GM10847 (cell line): Measurements from ENCODE around the gene ALG9.

Experiments used
- POLR2A ChIP-seq: IDR thresholded peaks from 2 replicates; pipeline ENCODE4 v1.6.1; 2011; ENCODE audit not compliant: insufficient read length; ENCODE audit errors: extremely low read depth

The ALG9 gene

DNA sequence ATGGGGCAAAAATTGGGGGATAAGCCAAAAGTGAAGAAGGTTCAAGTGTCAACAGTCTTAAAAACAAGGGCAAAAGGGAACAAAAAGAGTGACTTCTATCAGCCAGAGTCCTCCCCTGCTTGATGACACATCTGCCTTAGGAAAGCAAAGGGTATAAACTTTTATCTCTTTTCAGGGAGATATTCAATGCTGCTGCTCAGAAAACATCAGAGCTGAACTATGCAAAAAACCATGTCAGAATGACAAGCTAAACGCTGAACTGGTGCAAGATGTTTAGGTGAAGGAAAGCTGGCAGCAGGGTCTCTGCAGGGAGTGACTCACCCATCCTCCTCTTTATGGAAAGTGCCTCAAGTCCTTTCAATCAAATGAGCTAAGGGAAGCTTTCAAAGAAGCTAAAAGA lies 24.7 kb downstream of the ALG9 start:
- TF ChIP-seq POLR2A, result no peak

DNA sequence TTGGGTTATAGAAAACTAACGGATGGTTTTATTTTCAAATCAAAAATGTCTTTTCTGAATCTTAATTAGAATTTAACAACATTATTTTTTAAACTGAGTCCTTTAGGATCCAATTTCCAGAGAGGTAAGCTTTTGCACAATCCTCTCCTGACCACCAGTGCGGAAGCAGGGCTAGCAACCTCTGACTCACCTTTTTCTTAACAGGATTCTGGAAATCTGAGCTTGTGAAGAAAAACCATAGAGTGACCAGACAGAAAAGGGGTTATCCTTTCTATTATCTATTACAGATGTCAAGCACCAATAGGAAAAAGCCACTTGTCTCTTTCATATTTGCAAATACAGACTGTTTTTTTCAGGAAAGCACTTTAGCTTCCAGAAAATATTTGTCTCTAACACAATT lies 25.3 kb downstream of the ALG9 start:
- no peak for TF ChIP-seq POLR2A

DNA sequence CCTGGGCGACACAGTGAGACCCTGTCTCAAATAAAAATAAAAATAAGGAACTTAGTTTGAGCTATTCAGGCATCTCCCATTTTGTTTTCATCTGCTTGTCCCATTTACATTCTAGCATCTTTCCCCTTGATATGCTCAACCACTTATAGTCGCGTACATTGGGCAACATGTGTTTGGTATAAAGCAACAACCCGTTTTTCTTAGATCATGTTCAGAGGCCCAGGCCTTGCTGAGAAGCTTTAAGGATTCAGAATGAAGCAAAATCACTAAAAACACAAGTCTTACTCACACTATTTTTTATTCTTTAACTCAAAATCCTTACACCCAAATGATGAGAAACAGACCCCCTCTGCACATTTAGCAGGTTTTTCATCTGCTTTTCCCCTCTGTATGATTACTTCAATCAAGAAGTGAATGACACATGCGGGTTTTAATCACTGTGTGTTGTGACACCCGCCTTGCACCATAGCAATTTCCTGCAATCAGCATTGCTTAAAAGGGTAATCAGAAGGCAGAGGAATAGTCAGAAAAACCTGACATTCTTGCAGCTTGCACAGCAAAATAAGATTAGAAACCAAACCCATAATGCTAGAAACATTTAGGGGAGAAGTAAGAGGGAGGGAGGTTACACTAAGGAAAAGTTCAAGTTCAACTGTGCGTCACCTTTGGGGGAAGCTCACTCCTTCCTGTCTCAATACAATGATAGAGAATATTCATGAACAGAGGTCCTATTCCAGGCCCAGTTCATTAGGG lies 25.9 kb downstream of the ALG9 start:
- TF ChIP-seq POLR2A, result no peak

DNA sequence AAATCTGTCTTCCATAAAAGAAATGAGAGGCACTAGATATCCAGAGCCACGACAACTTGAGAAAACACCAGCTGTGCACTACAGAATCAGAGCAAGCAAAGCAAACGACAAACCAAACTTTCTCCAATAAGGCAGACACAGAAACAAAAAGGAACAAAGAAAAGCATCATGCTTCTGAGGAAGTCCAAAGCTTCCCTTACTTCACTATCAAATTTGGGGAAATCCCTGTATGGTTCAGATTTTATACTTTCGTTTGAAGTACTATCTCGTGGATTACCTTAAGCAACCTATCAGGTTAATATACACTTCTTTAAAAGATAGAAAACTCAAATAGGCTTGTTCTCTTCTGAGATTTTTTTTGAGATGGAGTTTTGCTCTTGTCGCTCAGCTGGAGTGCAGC lies 27.7 kb downstream of the ALG9 start:
- no peak for TF ChIP-seq POLR2A

DNA sequence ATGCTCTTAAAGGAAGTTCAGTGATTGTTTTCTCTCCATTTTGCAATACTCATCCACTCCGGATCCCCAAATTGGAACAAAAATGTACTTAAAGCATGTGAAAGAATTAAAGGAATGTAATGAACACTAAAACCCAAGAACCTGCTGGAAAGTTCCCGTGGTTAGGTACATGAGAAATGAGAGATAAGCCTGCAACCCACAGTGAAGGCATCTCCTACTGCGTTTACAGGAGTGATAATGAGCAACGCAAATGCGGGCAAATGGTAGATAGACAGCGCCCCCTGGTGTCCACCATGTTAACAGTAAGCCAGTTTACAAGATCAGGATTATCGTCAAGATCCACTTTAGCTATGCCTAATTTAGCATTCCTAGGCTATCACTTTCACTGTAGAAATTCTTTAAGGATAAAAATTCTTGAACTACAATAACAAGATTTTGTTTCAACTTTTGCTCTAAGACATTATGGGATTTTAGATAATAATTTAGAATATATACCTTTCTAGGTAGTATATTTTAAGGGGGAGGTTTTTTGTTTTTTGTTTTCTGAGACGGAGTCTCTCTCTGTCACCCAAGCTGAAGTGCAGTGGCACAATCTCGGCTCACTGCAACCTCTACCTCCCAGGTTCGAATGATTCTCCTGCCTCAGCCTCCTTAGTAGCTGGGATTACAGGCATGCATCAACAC lies 29.9 kb downstream of the ALG9 start:
- no peak for TF ChIP-seq POLR2A

DNA sequence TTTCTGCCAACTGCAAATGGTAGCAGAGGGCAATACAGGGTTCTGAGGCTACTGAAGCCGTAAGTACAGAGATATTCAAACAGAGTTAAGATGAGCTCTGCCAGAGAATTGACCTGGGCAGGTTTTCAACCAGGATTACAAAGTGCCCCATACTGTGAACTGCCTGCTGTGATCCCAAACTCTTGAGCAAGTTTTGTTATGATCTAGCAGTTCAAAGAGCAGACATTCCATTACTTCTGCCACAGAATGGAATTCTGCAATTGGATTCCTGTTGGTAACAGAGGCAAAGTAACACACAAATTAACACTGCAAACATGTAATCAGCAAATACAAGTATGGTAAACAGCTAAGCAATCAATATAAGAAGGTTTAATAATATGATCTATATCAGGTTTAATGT lies 31.2 kb downstream of the ALG9 start:
- no peak for TF ChIP-seq POLR2A

DNA sequence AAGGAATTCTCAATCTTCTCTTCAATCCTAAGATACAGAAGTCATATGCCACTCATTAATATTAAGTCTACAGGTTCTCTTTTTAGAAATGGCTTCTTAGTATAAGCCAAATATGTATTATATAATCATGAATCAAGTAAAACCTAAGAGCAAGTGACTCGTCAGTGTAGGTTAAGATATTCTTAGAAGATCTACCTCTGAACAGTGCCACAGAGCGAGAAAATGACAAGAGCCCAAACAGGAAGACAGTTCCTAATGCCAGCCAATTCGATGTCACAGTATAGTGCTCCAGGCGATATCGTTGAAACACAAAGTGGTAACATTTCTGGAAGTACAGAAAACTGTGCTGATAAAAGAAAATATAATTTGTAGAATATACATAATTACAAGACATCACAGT lies 33.3 kb downstream of the ALG9 start:
- no peak for TF ChIP-seq POLR2A

DNA sequence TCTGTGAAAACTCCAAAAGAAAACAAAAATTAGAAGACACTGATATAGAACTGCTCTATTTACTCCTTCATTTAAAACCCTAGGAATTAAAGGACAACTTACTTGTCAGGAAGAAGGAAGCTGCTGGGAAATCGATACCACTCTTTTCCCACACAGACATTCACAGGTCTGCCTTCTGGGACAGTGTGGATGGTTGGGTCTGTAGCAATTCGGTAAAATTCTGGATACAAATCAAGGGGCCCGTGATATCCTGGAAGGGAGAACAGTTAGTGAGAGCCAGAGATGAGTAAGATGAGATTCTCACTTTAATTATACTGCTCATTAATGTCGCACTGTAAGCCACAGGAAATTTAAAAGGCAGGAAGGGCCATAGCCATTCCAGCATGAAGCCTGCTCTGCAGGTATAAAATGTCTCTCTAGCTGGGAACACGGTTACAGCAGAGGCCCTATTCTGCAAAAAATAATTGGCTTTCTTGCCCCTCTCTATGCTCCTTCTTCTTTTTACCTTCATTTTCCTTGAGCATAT lies 34.0 kb downstream of the ALG9 start:
- no peak for TF ChIP-seq POLR2A

DNA sequence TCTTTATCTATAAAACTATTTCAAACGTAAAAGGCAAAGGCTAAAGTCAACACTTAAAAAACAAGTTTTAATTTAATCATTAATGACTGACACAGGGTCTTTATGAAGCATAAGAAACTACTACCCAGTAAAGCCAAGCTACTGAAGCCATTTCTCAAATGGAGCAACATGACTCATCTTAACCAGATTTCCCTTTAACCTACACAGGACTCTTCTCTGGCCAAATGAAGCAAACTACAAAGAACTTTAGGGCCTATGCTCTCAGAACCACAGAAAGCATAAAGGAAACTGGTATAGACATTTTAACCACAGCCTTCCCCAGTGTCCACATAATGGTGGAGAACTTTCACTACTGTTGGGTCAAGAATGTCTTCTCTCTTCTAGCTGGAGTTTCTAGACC lies 34.7 kb downstream of the ALG9 start:
- no peak for TF ChIP-seq POLR2A

DNA sequence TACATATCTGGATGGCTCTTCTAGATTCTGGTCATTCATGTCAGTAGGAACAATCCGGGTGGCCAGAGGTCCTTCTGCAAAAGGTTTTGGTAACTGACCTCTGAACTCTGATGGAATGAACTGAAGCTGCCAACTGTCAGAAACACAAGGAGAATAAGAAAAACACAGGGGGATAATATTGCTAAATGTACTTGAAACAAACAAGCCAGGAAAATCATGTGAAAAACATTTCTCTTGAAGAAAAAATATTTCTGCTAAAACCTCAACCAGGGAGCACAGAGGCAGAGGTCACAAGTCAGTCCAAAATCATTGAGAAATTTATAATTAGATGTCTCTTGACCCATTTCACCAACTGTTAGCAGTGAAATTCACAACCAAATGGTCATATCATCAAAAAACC lies 35.2 kb downstream of the ALG9 start:
- no peak for TF ChIP-seq POLR2A

DNA sequence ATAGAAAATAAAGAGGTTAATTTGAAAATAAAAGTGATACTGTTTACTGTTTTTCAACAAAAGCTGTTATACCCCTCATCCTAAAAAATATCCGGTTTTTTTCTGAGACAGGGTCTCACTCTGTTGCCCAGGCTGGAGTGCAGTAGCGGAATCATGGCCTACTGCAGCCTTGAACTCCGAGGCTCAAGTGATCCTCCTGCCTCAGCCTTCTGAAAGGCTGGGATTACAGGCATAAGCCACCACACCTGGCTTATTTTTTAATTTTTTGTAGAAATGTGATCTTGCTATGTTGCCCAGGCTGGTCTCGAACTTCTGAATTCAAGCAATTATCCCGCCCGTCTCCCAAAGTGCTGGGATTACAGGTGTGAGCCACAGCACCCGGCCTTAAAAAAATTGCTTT lies 35.7 kb downstream of the ALG9 start:
- TF ChIP-seq POLR2A, result no peak

DNA sequence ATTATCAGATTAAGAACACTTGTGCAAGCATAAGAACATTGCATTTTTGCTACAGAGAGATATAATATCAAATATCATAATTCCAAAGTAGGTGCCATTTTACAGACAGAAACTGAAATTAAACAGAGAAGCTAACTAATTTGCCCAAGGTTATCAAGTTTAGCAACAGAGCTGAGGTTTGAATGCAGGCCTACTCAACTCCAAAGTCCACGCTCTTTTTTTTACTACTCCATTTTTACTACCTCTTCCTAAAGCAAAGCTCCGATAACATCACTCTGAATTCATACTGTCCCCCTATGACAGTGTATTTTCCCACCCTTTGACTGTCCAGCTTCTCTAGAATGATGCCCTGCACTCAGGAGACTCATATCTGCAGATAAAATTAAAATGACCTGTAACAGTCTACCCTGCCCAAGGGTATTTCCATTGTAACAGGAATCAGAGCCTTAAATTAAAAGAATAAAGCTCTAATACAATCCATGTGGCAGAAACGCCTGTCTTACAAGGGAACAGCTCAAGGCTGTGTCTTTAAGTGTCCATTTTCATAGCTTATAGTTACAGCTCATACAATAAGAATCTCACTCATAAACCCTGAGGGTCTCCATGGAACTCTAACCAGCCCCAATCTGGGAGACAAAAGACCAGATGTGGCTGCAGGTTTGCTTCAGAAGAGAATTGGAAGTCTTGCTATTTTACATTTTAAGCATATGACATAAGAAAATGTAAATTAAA lies 36.8 kb downstream of the ALG9 start:
- no peak for TF ChIP-seq POLR2A

DNA sequence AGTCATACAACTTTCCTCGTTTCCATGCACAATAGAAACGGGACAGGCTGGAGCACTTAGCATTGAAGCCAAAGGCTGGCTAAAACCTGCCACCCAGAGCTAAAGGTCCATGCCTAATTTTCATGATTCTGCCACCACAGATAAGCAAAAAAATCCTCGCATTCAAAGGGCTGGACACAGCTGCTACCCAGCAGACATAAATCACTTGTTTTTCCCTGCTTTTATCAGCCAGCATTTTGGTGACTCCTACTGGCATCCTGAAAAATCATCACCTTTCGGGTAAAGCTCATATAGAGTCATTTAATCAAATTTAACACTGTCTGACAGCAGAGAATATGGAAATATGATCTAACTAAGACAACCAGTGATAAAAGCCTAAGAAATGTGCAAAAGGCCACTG lies 37.9 kb downstream of the ALG9 start:
- TF ChIP-seq POLR2A, result no peak

DNA sequence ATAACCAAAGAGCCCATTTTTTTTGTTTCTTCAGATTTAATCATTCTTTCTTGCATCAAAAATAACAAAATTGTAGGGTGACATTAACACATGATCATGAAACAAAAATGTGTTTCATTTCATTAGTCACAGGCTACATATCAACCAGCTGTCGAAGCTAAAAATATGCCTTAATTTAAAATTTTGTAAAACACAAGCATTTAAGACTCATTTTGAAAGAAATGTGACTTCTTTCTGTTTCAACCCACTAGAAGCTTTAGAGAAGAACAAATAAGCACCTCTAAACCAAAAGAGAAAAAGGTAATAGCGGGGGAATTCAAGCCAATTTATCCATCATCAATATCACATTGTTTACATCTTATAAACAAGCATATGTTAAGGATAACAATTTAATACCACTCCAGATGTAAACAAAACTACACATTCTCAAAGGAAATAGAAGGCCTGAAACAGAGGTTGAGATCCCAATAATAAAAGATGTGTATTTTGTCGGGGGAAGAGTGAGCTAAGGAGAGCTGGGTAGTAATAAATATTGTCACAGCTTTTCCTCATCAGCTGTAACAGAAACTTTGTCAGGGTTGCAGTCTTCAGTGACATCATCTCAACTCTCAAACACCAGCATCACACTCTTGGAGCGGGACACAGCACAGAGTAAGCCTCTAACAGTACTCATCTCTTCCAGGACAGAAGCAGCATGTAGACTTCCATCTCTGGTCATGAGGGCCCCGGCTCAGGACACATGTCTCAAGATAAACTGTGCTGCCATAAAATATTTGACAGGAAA lies 42.0 kb downstream of the ALG9 start:
- TF ChIP-seq POLR2A, result no peak

DNA sequence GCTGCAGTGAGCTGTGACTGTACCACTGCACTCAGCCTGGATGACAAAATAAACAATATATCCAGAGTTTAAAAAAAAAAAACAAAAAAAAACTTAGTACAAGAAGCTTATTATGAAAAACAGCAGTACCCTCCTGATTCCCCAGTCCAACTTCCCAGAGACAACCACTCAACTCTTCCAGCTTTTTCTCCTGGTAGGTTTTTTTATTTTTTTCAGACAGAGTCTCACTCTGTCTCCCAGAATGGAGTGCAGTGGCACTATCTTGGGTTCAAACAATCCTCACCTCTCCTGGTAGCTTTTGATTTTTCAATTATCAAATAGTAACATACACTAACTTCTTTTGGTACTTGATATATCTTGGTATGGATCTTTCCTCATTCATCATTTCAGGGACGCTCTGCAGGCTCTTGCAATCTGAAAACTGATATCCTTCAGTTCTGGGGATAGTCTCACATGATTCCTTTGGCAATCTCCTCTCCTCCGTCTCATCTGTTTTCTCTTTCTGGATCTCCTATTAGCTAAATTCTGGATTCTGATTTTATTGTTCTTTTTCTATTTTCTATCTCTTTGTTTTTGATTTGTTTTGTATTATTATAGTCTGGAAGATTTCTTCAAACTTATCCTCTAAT lies 44.9 kb downstream of the ALG9 start:
- TF ChIP-seq POLR2A, result no peak

DNA sequence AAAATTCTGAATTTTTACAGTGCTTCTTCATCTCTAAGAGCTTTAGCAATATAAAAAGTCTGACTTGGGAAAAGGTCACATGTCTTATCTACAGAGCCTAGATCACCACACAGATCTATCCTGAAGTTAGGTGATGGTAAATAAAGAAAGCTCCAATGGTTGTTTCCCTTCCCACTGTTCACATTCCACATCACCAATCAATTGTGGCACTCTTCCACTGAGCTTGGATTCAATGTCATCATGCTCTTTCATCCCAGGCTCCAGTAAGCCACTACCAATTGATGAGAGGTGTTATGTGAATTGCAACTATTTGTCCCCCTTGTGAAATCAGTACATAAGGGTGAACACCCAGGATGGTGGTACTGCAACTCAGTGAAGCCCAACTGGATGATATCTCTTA lies 47.8 kb downstream of the ALG9 start:
- TF ChIP-seq POLR2A, result no peak
